Epidermal melanocyte (primary cell): ENCODE results near the gene MIS12.
A peak's percentile ranks its signal among the peaks of the same experiment; 100 is the strongest.

Experiments
- DNase-seq: peaks from one replicate; pipeline ENCODE4 v3.0.0; 2011; ENCODE audit warnings: low spot score; ENCODE audit not compliant: insufficient read length

Gene MIS12

GRCh38 chr17:5499476-5500231 is 13.3 kb downstream of the MIS12 start:
- DNase-seq = no peak

GRCh38 chr17:5500247-5500588 is 13.9 kb downstream of the MIS12 start:
- DNase-seq = no peak

DNA sequence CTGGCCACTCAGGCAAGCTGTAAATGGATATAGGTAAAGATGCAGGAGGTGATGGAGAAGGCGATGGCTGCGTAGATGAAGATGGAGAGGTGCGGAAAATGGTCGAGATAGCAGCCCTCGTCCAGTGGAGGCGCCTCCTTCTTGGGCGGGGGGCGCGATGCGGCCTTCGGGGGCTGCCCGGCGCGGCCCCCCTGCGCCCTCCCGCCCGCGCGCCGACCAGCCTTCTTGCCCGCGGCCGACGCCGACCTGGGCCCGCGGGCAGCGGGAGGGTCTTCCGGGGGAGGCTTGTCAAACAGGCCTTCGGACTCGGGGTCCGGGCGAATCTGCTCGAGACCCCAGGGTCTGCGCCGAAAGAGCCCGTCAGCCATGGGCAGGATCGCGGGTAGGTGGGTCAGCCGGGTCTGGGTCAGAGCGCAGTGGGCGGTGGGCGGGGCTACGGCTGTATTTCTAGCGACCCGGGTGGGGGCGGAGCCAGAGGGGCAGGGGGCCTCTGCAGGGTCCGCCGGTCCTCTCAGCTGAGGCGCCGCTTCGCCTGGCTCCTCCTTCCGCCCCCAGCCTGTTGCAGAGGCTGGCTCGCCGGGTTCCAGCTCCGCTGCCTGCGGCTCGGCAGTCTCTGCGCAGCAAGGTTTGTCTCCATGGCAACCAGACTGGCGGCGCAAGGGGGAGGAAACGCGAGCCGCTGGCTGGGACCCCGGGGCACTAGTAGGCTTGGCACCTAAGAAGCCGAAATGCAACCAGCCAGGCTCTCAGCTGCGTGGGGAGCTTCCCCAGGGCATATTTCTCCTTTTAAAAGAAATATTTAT is 14.4 kb downstream of the MIS12 start:
- DNase-seq = peak; percentile 94

DNA sequence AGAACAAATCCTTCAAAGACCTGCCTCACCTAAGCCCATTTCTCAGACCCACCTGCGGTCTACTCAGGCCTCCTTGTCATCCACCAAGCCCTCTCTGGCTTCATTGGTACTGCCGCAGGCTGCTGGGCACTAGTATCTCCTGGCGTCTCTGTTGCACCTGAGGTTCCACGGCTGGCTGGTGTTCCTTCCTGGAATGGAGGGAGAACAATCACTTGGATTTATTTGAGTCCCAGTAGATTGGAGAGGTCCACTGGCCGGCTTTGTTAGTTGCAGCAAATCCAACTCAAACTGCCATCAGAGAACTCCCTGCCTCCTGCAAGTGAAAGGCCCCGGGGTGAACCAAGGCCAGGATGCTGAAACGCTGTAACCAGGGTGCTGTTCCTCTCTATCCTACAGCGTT is 15.3 kb downstream of the MIS12 start:
- no peak for DNase-seq

DNA sequence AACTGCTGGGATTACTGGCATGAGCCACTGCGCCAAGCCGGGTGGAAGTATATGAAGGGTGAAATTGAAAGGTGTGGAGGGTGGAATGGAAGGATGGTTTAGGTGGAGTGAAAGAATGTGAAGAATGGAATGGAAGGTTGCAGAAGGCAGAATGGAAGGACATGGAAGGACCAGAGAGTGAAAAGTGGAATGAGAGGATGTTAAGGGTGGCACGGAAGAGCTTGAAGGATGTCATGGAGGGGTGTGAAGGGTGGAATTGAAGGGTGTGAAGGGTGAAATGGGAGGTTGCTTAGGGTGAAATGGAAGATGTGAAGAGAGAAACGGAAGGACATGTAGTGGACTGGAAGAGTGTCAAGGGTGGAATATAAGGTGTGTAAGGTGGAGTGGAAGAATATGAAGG is 16.2 kb downstream of the MIS12 start:
- no peak for DNase-seq

GRCh38 chr17:5506307-5506706 is 19.9 kb downstream of the MIS12 start:
- DNase-seq = no peak

DNA sequence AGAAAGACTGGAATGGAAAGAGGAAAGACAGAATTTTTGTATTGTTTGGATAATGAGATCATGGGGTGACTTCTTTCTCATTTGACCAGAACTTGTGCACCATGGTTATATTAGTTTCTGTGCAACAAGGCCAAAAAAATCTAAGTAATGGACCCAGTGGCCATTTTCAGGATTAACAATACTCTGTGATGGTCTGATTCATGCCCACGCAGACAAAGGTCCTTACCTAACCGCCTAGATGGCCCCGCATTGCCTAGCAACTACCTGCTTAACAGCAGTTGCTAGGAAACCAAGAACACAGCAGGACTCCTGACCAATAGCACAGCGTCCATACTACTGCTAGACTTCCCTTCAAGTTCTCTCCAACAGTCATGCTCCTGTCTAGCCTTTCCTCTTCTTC is 22.4 kb downstream of the MIS12 start:
- DNase-seq = no peak

DNA sequence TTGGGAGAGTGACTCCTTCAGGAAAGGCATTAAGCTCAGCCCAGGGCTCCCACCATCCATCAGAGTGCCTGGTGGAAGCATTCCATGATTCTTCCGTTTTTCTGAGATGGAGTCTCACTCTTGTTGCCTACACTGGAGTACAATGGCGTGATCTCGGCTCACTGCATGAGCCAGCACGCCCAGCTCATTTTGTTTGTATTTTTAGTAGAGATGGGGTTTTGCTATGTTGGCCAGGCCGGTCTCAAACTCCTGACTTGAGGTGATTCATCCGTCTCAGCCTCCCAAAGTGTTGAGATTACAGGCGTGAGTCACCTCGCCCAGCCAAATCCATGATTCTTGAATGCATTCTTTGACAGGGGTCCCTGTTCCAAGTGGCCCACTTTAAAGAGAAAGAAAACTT is 23.1 kb downstream of the MIS12 start:
- DNase-seq = no peak

DNA sequence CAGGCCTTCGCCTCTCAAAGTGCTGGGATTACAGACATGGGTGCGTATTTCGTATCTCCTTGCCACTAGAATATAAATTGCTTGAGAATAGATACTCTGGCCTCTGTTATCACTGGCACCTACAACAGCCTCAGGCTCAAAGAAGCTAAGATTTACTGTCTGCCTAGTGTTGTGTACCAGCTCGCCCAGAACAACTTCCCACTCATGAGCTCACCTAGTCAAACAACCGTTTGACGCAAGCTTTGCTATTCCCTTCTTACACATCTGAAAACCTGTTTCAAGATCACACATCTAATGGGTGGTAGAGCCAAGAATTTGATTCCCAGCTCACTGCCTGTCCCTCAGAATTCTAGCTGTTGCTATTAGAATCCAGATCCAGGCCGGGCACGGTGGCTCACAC is 24.4 kb downstream of the MIS12 start:
- DNase-seq = no peak

DNA sequence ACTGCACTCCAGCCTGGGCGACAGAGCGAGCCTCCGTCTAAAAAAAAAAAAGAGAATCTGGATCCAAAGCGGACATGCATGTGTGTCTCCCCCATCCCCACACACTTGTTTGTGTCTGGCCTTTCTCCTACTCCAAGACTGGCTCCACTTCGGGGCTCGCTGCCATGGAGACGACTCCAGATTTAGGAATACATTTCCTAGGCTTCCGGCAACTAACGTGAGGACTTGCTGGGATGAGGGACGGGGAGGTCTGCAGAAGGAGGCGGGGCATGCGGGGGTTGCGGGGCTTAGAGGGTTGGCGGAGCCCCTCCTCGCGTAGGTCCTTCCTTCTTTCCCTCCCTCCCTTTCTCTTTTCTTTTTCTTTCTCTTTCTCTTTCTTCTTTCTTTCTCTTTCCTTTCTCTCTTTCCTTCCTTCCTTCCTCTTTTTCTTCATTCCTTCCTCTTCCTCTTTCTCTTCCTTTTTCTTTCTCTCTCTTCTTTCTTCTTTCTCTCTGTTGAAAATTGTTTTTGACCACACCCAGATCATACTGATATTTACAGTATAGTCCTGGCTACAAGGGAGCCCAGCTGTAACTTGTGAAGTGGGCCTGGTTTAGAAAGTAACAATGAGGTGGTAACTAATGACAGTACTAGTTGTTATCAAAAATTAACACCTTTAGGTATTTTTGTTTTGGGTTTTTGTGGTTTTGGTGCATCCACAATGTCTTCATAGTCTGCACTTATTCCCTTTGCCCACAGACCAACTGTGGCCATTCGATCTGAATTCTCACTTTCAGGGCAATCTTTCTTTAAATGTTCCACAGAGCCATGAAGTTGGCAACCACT is 25.2 kb downstream of the MIS12 start:
- DNase-seq = no peak

DNA sequence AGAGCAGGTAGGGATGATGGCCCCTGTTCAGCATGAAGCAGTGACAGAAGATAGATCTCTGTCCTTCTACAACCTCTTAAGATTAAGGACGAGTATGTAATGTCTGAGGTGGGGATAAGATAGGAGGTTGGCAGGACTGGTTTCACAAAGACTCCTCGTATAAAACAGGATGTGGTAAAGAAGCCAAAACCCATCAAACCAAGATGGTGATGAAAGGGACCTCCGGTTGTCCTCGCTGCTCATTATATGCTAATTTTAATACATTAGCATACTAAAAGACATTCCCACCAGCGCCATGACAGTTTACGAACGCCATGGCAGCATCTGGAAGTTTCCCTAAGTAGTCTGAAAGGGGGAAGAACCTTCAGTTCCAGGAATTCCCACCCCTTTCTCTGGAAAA is 27.3 kb downstream of the MIS12 start:
- no peak for DNase-seq

GRCh38 chr17:5514976-5515375 is 28.6 kb downstream of the MIS12 start:
- DNase-seq = no peak

DNA sequence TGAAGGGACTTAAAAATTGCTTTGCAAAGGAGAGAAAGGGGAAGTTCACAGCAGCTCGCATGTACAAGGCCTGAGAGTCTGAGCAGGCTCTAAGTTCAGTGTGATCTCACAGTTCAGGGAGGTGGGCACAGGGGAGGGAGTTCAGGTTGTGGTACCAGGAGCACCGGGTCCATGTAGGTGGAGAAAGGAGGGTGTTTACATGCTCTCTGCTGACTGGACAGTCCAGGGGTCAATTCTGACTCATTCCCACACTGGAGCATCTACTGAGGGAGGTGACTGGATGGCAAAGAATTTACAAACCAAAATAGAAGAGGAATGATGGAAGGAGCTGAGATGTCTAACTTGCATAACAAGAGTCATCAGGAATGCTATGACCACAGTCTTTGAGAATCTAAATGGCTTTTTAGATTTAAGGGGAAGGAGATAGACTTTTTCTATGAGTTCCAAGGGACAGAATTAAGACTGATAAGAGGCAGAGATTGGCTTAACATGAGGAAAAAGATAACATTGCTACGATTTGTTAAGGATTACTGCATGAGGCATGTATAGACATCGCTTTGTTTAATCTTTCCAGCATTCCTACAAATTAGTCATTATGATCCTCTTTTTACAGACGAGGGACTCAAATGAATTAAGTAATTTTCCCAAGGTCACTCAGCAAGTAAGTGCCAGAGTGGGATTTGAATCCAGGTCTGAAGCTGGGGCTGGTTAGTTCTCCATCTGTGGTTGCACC is 29.9 kb downstream of the MIS12 start:
- peak; percentile 73 for DNase-seq

DNA sequence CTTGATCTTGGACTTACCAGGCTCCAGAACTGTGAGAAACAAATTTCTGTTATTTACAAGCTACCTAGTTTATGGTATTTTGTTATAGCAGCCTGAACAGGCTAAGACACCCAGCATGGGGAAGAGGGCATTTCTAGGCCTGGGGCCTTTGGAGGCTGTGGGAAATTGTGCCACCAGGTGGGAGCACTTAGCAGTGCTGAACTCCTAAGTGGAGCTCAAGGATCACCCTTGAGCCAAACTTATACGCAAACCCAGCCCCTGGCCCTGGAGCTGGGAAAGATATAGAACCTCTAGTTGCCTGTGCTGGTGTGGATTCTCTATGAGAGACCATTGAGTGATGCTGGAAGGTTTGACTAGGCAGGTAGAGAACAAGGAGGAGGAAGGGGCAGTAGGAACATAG is 36.1 kb downstream of the MIS12 start:
- no peak for DNase-seq

- DNase-seq = no peak
Observed at GRCh38 chr17:5523249-5523648, 36.9 kb downstream of the MIS12 start.

DNA sequence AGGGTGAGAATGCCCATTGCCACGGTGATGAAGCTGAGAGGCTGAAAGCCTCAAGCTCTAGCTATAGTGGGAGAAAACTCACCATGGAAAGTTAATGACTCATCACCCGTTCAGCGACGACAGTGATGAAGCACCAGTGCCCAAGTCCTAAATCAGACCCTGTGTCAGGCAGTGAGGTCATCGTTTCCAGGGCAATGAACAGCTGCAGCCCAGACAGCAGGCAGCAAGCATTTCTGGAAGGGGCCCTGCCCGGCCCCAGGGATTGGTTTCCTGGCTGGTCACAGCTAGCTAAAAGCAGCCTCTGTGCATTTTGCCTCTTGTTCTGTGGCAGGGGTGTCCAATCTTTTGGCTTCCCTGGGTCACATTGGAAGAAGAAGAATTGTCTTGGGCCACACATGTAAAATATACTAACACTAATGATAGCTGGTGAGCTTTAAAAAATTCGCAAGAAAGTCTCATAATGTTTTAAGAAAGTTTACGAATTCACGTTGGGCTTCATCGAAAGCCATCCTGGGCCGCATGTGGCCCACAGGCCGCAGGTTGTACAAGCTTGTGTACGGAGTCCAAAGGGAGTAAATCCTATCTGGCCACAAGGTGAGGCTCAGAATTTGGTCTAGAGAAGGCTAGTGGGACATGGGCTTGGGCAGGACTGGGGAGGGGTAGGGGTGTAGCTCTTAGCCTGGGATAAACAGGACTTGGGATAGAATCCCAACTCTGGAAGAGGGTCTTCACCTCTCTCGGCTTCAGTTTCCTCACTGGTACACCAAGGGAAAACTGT is 40.6 kb downstream of the MIS12 start:
- peak; percentile 80 for DNase-seq

- DNase-seq = no peak
Observed at GRCh38 chr17:5527601-5528250, 41.4 kb downstream of the MIS12 start.

GRCh38 chr17:5530265-5531084 is 44.1 kb downstream of the MIS12 start:
- no peak for DNase-seq

DNA sequence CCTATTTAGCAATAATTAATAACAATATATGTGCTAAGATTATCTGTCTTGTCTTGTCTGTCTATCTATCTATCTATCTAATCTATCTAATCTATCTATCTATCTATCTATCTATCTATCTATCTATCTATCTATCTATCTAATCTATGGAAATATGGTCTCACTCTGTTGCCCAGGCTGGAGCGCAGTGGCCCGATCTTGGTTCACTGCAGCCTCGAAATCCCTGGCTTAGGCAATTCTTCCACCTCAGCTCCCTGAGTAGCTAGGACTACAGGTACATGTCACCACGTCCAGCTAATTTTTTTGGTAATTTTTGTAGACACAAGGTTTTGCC is 44.7 kb downstream of the MIS12 start:
- DNase-seq = no peak
